ENCODE data around the gene NCAM1.

Gene NCAM1

GRCh38 chr11:113281052-113281725 lies 320.0 kb downstream of the NCAM1 start:
- no peak overlapping the region for H3K27ac ChIP-seq (ENCODE audit: extremely low read depth, low read depth, low read length)
- no peaks in the 10 kb centered on the region for H3K9me3 ChIP-seq (ENCODE audit: control insufficient read depth, insufficient read depth, low read depth, low read length)
- H3K4me3 ChIP-seq (ENCODE audit: low read depth, low read length), result no peak overlapping the region
- H3K36me3 ChIP-seq (ENCODE audit: control insufficient read depth in 2 of 2, insufficient read depth in 1 of 2, low read length in 2 of 2), result no peaks in the 10 kb centered on the region
- CTCF ChIA-PET, result interaction anchor here (0.6 kb wide), 1 partner anchor 430 kb away, joined by 3 read pairs; no protein-coding TSS in a partner anchor
- no peak for TF ChIP-seq ZNF571 (tag by site-specific recombination; IDR thresholded peaks at IDR 0.05)
- TF ChIP-seq ZNF302 (tag by site-specific recombination; IDR thresholded peaks at IDR 0.05; ENCODE audit: low read depth), result no peak
- TF ChIP-seq ZNF623 (tag by site-specific recombination; IDR thresholded peaks at IDR 0.05), result peak; percentile 84
- H3K4me1 ChIP-seq (ENCODE audit: control insufficient read depth, insufficient read depth, low read length), result no peaks in the 10 kb centered on the region
- POLR2A ChIA-PET, result interaction anchor here (0.6 kb wide), 1 partner anchor 1001 kb away, joined by 5 read pairs; no protein-coding TSS in a partner anchor

- H3K27ac ChIP-seq (ENCODE audit: extremely low read depth, low read depth, low read length), result no peak overlapping the region
- ChIA-PET CTCF (interaction anchor here (0.8 to 1.7 kb wide), 3 partner anchors 8 to 1003 kb away, joined by 3 to 5 read pairs (median 3); no protein-coding TSS in a partner anchor), POLR2A (no interaction called here)
- no peaks in the 10 kb centered on the region for H3K4me1 ChIP-seq (ENCODE audit: control insufficient read depth, insufficient read depth, low read length)
- no peaks in the 10 kb centered on the region for H3K9me3 ChIP-seq (ENCODE audit: control insufficient read depth, insufficient read depth, low read depth, low read length)
- TF ChIP-seq, protein P1, sequence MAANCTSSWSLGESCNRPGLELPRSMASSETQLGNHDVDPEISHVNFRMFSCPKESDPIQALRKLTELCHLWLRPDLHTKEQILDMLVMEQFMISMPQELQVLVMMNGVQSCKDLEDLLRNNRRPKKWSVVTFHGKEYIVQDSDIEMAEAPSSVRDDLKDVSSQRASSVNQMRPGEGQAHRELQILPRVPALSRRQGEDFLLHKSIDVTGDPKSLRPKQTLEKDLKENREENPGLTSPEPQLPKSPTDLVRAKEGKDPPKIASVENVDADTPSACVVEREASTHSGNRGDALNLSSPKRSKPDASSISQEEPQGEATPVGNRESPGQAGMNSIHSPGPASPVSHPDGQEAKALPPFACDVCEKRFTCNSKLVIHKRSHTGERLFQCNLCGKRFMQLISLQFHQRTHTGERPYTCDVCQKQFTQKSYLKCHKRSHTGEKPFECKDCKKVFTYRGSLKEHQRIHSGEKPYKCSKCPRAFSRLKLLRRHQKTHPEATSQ (tag by site-specific recombination; IDR thresholded peaks at IDR 0.05), result no peak
- no peak for TF ChIP-seq ZNF548 (tag by site-specific recombination; IDR thresholded peaks at IDR 0.05)
- TF ChIP-seq ZNF514 (tag by site-specific recombination; IDR thresholded peaks at IDR 0.05), result no peak
- TF ChIP-seq ZNF626 (tag by site-specific recombination; IDR thresholded peaks at IDR 0.05), result no peak
- TF ChIP-seq, protein P2, sequence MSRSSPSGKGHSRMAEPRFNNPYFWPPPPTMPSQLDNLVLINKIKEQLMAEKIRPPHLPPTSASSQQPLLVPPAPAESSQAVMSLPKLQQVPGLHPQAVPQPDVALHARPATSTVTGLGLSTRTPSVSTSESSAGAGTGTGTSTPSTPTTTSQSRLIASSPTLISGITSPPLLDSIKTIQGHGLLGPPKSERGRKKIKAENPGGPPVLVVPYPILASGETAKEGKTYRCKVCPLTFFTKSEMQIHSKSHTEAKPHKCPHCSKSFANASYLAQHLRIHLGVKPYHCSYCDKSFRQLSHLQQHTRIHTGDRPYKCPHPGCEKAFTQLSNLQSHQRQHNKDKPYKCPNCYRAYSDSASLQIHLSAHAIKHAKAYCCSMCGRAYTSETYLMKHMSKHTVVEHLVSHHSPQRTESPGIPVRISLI (tag by site-specific recombination; IDR thresholded peaks at IDR 0.05), result no peak
- TF ChIP-seq ZNF133 (tag by site-specific recombination; IDR thresholded peaks at IDR 0.05), result no peak
- no peak for TF ChIP-seq EGR2 (tag by site-specific recombination; IDR thresholded peaks at IDR 0.05; ENCODE audit: low read depth)
- TF ChIP-seq ZNF274 (IDR thresholded peaks at IDR 0.05; ENCODE audit: low read length), result no peak
- TF ChIP-seq ZNF274 (tag by site-specific recombination; IDR thresholded peaks at IDR 0.05; ENCODE audit: borderline replicate concordance), result no peak
- TF ChIP-seq ZNF580 (tag by site-specific recombination; IDR thresholded peaks at IDR 0.05), result no peak
- no peak for TF ChIP-seq ZNF146 (tag by site-specific recombination; IDR thresholded peaks at IDR 0.05)
- TF ChIP-seq HOXD13 (CRISPR knock-in tag; IDR thresholded peaks at IDR 0.05; ENCODE audit: borderline replicate concordance), result no peak
- no peak for TF ChIP-seq ZBTB1 (tag by site-specific recombination; IDR thresholded peaks at IDR 0.05)
- TF ChIP-seq ZNF140 (tag by site-specific recombination; IDR thresholded peaks at IDR 0.05), result no peak
- no peaks in the 10 kb centered on the region for H3K36me3 ChIP-seq (ENCODE audit: control insufficient read depth in 2 of 2, insufficient read depth in 1 of 2, low read length in 2 of 2)
- H3K4me3 ChIP-seq (ENCODE audit: low read depth, low read length), result no peak overlapping the region
These were observed 321.7 kb downstream of the NCAM1 start for GRCh38 chr11:113282898-113283437.

- Histone ChIP-seq H3K4me3 (ENCODE audit: low read depth, low read length) (no peak overlapping the region), H3K9me3 (ENCODE audit: control insufficient read depth, insufficient read depth, low read depth, low read length) (no peaks in the 10 kb centered on the region), H3K4me1 (ENCODE audit: control insufficient read depth, insufficient read depth, low read length) (no peaks in the 10 kb centered on the region), H3K36me3 (ENCODE audit: control insufficient read depth in 2 of 2, insufficient read depth in 1 of 2, low read length in 2 of 2) (no peaks in the 10 kb centered on the region), H3K27ac (ENCODE audit: extremely low read depth, low read depth, low read length) (no peak overlapping the region)
- ChIA-PET POLR2A (no interaction called here), CTCF (interaction anchor here (1.0 to 1.7 kb wide), 2 partner anchors 9 to 488 kb away, joined by 3 to 5 read pairs; no protein-coding TSS in a partner anchor)
- TF ChIP-seq KLF9 (tag by site-specific recombination; IDR thresholded peaks at IDR 0.05; ENCODE audit: low read depth) (no peak), ZNF548 (tag by site-specific recombination; IDR thresholded peaks at IDR 0.05) (no peak), OSR2 (tag by site-specific recombination; IDR thresholded peaks at IDR 0.05) (no peak), YY1 (tag by site-specific recombination; IDR thresholded peaks at IDR 0.05) (no peak), FEZF1 (tag by site-specific recombination; IDR thresholded peaks at IDR 0.05) (no peak)
- TF ChIP-seq, protein P3, sequence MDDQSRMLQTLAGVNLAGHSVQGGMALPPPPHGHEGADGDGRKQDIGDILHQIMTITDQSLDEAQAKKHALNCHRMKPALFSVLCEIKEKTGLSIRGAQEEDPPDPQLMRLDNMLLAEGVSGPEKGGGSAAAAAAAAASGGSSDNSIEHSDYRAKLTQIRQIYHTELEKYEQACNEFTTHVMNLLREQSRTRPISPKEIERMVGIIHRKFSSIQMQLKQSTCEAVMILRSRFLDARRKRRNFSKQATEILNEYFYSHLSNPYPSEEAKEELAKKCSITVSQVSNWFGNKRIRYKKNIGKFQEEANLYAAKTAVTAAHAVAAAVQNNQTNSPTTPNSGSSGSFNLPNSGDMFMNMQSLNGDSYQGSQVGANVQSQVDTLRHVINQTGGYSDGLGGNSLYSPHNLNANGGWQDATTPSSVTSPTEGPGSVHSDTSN (CRISPR knock-in tag; IDR thresholded peaks at IDR 0.05), result no peak
- TF ChIP-seq, protein P4, sequence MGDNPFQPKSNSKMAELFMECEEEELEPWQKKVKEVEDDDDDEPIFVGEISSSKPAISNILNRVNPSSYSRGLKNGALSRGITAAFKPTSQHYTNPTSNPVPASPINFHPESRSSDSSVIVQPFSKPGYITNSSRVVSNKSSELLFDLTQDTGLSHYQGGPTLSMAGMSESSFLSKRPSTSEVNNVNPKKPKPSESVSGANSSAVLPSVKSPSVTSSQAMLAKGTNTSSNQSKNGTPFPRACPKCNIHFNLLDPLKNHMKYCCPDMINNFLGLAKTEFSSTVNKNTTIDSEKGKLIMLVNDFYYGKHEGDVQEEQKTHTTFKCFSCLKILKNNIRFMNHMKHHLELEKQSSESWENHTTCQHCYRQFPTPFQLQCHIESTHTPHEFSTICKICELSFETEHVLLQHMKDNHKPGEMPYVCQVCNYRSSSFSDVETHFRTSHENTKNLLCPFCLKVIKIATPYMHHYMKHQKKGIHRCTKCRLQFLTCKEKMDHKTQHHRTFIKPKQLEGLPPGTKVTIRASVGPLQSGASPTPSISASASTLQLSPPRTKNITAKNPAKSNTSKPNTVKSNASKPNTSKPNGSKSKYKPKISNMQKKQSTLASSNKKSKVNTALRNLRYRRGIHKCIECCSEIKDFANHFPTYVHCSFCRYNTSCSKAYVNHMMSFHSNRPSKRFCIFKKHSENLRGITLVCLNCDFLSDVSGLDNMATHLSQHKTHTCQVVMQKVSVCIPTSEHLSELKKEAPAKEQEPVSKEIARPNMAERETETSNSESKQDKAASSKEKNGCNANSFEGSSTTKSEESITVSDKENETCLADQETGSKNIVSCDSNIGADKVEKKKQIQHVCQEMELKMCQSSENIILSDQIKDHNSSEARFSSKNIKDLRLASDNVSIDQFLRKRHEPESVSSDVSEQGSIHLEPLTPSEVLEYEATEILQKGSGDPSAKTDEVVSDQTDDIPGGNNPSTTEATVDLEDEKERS (tag by site-specific recombination; IDR thresholded peaks at IDR 0.05), result no peak
These were observed 322.7 kb downstream of the NCAM1 start for GRCh38 chr11:113283881-113284280.

All from HEK293 (cell line).